NK-92 (cell line): ENCODE data around the gene ENOPH1.

Source experiments
- DNase-seq: peaks from one replicate; lab custom pipeline; 2025; ENCODE audit not compliant: unreplicated experiment; lab: John Stamatoyannopoulos, UW

ENOPH1 gene

GRCh38 chr4:82425478-82425877, 4.9 kb upstream of the ENOPH1 start:
- DNase-seq: no peak

DNA sequence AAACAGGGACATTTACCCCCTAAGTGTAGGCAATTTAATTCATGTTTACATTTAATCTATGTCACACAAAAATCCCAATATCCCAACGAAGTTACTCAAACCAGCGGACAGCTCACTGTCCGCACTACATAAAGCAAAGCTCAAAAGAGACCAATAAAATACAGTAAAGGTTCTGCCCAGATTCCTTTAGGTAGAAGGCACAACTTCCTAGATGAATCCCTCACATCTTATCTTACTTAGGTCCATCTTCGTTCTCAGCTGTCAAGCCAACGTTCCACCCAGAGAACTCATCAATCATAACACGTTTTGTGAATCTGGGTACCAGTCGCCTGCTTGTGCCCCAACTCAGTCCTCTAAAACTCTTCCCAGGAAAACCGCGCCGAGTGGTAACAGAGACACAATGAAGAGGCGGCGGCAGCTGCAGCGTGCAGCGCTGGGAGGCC, 1.8 kb upstream of the ENOPH1 start:
- DNase-seq: no peak

- DNase-seq: peak; percentile 35
Measured at GRCh38 chr4:82428969-82429727, 1.2 kb upstream of the ENOPH1 start.

DNA sequence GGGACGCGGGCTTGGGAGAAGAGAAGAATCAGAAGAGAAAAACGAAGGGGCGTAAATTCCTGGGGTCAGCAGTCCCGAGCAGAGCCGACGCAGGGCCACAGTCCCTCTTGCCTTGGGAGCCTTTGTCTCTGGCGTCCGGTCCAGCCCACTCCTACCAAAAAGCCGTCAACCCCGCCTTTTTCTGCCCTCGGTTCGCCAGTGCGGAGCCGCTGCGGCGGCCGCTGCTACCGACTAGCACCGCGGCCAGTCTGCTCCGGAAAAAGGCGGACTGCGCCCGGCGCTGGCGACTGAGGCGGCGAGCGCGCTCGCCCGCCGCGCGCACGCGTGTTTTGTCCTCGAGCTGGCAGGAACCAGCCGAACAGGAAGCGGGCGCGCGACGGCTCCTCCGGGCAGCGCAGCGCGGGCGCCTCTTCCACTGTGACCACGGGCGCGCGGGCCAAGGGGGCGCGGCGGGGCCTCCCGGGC, 630 bp upstream of the ENOPH1 start:
- no peak for DNase-seq

DNA sequence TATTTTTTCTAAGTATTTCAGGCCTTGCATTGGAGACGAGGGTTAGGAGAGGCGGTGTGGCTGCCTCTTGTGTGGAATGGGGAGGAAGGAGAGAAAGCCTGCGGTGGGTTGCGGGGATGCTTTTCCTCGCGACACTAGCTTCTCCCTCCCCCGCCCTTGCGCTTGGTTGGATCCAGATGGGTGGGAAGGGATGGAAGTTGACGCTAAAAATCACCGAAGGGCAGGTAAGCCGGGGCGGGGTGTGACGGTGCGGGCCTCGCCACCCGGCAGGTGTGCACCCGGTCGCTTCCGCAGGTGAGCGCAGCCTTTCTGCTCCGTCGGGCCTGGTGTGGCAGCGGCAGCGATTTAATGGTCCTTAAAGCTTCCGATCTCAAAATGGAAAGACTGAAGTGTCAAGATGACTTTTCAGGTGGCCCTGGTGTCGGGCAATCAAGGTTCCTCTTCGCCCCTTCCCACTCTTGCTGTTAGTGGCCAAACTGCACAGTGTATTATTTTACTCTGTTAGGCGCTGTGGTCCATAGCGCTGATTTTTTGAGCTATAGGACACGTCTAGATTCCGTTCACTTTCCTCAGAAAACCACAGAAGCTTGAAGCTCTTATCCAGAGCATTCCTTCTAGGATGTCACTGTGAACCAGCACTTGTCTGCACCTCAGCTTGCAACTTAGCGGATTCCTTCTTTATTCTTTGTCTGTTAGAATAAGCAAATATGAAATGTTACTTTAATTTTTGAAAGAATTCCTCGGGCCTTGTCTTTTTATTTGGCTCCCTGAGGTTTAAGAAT, 765 bp downstream of the ENOPH1 start:
- no peak for DNase-seq

DNA sequence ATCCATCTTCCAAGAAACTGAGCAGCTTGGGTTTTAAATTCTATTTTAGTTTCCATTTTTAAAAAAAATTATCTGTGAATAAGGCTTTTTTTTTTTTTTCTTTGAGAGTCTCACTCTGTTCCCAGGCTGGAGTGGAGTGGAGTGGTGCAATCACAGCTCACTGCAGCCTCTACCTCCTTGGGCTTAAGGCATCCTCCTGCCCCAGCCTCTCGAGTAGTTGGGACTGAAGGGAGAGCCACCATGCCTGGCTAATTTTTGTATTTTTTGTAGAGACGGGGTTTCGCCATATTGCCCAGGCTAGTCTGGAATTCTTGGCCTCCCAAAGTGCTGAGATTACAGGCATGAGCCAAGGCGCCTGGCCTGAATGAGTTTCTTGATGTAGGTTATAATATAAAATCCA, 1.4 kb downstream of the ENOPH1 start:
- no peak for DNase-seq

DNA sequence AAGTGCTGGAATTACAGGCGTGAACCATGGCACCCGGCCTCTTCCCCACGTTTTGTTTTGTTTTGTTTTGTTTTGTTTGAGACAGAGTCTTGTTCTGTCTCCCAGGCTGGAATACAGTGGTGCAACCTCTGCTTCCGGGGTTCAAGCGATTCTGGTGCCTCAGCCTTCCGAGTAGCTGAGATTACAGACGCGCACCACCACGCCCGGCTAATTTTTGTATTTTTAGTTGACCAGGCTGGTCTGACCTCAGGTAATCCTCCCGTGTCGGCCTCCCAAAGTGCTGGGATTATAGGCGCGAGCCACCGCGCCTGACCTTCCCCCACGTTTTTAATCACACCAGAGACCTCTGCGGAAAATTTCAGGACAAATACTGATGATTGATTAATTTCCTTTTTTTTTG, 2.2 kb downstream of the ENOPH1 start:
- DNase-seq: no peak

GRCh38 chr4:82433791-82434190, 3.4 kb downstream of the ENOPH1 start:
- DNase-seq: no peak

DNA sequence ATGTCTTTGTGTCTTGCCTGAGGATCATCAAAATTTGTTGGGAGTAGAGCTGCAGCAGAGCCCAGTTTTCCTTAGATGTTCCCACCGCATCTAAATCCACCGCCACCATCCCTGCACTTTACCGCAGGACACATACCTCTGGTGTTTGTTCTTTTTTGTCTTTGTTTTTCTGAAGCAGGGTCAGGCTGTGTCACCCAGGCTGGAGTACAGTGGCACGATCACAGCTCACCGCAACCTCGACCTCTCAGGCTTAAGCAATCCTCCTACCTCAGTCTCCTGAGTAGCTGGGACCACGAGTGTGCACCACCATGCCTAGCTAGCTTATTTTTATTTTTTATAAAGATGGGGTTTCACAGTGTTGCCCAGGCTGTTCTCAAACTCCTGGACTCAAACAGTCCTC, 4.6 kb downstream of the ENOPH1 start:
- no peak for DNase-seq

- DNase-seq: no peak
Measured at GRCh38 chr4:82436130-82436529, 5.7 kb downstream of the ENOPH1 start.

GRCh38 chr4:82436780-82437179, 6.4 kb downstream of the ENOPH1 start:
- no peak for DNase-seq

GRCh38 chr4:82437285-82438005, 7.1 kb downstream of the ENOPH1 start:
- no peak for DNase-seq

DNA sequence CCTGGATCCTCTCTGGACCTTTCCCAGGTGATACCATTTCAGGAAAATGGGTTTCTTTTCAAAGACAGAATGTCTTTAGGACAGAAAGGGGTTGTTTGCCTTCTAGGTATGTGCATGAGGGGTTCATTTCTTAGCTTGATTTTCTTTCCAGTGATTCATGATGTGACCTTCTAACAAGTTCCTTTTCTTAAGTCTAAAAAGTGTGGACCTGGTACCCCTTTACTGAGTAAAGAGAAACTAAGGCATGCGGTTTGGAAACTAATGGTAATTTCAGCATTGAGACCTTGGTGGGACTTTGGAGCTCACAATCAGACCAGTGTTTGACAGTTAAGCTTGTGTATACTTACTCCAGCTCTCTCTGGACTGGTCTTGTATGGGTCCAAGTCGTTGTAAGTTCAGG, 8.7 kb downstream of the ENOPH1 start:
- DNase-seq: no peak

GRCh38 chr4:82447886-82448285, 17.5 kb downstream of the ENOPH1 start:
- DNase-seq: no peak

DNA sequence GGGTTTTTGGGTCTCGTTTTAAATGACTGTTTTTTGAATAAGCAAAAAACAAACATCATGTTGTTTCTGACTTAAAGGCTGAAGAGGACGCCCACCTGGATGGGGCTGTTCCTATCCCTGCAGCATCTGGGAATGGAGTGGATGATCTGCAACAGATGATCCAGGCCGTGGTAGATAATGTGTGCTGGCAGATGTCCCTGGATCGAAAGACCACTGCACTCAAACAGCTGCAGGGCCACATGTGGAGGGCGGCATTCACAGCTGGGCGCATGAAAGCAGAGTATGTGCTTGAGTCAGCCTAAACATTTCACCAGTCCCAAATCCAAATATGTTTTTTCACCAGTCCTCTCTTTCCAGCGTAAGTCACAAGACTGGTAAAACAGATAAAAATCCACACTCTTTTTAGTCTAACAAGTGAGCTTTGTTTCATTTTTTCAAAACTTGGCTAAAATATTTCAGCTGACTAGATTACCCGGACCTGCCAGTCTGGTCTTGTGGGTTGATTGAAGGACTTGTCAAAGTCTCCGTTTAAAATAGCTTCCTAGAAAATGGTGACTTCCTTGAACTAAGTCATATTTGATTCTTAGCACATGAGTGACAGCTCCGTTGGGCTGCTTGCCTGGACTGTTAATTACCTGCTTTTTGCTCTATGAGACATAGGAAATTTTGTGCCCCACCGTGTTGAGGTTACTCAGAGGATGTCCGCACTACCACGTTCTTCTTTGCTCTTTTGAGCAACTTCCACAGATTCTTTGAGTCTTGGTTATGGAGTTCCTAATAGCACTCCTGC, 20.8 kb downstream of the ENOPH1 start:
- DNase-seq: no peak

- no peak for DNase-seq
Measured at GRCh38 chr4:82452026-82452425, 21.6 kb downstream of the ENOPH1 start.

DNA sequence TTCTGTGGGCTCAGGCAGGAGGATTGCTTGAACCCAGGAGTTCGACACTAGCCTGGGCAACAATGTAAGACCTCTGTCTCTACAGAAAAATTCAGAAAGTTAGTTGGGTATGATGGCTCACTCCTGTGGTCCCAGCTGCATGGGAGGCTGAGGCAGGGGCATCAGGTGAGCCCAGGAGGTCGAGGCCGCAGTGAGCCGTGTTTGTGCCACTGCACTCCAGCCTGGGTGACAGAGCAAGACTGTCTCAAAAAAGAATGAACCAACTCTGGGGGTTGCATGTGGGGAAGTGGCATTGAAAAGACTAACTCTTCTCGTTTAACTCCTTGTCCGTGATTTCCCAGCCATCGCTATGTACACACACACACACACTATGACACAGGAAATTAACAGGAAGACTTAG, 26.9 kb downstream of the ENOPH1 start:
- DNase-seq: no peak

- no peak for DNase-seq
Measured at GRCh38 chr4:82458729-82459128, 28.3 kb downstream of the ENOPH1 start.

DNA sequence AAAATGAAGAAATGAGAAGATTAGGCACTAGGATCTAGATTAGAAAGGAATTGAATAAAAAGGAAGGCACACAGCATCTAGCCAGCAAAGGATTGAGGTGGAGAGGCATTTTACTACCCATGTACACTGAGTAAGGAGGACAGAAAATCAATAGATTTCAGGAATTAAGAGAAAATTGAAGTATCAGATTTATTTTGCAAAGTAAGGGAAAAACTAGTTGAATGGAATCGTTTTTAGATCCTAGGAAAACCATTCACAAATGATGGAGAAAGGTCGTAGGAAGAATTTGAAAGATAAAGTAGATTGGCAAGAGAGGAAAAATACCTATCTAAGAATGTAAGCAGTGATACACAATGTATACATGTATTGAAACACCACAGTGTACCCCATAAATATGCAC, 31.3 kb downstream of the ENOPH1 start:
- no peak for DNase-seq

DNA sequence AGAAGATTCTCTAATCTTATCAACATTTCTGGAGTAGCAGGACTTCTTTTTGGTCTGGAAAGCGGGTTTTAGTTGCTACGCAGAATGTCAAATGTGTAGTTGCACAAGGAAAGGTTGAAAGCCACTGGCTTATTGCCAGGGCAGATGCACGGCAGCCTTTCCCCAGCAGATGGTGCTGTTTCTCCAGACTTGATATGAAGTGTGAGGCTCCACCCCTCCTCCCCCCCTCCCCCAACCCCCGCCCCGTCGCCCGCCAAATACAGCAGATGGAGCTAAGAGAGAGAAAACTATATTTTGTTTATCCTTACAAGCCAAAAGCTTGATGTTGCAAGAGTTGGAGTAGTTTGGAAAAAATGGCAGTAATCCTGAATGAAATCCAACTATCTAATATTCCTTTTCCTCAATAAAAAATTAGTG, 32.0 kb downstream of the ENOPH1 start:
- no peak for DNase-seq

GRCh38 chr4:82463221-82463620, 32.8 kb downstream of the ENOPH1 start:
- DNase-seq: no peak
